GM10266 (cell line): ENCODE data around the gene FAR2.

Experiments used
- DNase-seq: peaks from one replicate; pipeline ENCODE4 v3.0.0; 2012; ENCODE audit errors: extremely low spot score
- TF ChIP-seq, protein P1 (sequence below): IDR thresholded peaks from 2 replicates; pipeline ENCODE4 v1.5.1; 2012; ENCODE audit warnings: mild to moderate bottlenecking, low read depth; ENCODE audit not compliant: control insufficient read depth, insufficient read depth; ENCODE audit errors: missing control alignments

The FAR2 gene

DNA sequence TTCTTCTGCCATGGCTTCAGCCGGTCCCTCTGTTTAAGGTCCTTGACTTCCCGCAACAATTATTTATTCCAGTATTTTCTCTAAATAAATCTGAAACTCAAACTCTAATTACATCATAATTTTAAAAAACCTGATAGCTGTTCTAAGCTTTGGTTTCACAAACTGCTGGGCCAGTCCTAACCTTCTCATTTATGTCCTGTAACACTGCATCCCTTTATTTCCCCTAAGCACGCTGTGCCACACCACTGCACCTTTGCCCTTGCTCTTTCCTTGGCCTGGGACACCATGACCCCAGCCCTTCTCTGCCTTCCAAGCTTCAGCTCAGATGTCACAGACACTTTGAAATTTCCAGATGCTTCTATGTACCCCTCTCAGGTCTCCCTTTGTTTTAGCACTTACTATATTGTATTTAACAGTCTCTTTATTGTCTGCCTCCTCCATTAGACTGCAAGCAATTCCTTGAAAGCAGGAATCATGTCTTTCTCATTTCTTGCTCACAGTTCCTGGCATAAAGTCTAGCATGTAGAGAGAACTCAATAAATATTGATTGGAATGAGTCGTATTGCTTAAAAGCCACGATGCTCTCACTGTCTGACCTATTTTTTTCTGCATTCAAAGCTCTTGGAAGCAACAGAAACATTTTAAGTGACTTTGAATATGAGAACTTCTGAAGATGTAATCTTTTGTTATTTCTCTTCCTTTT lies 120.8 kb downstream of the FAR2 start:
- TF ChIP-seq, protein P1, sequence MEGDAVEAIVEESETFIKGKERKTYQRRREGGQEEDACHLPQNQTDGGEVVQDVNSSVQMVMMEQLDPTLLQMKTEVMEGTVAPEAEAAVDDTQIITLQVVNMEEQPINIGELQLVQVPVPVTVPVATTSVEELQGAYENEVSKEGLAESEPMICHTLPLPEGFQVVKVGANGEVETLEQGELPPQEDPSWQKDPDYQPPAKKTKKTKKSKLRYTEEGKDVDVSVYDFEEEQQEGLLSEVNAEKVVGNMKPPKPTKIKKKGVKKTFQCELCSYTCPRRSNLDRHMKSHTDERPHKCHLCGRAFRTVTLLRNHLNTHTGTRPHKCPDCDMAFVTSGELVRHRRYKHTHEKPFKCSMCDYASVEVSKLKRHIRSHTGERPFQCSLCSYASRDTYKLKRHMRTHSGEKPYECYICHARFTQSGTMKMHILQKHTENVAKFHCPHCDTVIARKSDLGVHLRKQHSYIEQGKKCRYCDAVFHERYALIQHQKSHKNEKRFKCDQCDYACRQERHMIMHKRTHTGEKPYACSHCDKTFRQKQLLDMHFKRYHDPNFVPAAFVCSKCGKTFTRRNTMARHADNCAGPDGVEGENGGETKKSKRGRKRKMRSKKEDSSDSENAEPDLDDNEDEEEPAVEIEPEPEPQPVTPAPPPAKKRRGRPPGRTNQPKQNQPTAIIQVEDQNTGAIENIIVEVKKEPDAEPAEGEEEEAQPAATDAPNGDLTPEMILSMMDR = no peak

DNA sequence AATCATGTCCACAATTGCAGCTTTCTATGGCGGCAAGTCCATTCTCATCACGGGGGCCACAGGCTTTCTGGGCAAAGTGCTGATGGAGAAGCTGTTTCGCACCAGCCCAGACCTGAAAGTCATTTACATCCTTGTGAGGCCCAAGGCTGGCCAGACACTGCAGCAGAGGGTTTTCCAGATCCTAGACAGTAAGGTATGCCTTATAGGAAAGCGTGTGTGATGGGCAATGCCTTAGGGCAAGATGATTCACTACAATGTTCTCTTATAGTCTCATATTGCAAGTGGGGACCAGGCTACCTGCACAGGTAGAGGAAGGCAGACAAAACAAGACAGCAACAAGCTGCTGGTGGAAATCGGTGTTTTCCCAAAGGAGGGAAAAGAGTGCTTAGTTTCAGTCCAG lies 121.4 kb downstream of the FAR2 start:
- TF ChIP-seq, protein P1 = no peak
- no peak for DNase-seq

More for the DNA sequence above, 120.8 kb downstream of the FAR2 start:
- DNase-seq = no peak

DNA sequence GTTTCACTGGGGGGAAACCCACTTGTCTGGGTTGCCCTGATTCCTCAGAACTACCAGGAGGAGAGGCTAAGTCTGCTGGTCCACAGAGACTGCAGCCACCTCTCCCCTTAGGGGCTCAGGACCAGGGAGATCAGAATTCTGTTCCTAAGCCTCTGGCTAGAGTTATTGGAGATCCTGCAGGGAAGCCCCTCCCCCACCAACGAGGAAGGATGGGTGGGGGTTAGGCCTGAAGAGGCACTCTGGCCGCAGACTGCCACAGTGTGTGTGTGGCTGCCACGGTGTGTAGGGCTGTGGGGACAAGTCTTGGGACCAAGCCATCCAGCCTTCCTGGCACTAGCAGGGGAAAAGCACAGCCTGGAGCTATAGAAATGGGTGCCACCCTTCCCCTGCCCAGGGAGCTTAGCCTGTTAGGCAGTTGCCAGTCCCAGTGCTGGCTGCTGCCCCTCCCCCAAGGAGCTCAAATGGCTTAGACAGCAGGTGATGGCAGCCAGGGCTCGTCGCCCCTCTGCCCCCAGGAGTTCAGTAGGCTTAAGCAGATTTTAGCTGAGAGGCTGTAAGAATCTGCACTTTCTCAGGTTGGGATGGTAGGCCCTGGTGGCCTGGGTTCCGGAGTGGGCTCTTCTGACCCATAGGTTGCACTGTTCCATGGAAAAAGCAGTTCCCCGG lies 124.2 kb downstream of the FAR2 start:
- TF ChIP-seq, protein P1 = no peak

DNA sequence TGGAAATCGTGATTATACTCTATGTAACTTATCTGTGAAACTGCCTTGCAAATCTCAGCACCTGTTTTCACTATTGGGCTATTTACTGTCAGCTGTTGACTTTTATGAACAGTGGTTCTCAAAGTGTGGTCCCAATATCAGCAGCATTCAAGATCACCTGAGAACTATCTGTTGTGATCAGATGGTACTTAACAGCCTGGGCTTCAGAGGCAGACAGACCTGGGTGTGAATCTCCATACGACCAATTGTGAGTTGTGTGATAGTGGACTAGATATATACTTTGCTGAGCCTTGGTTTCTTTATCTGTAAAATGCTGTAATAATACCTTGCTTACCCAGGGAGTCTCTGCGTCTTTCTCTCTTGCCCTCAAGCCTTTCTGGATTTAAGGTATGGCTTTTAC lies 126.8 kb downstream of the FAR2 start:
- no peak for DNase-seq
- TF ChIP-seq, protein P1 = no peak

More for the DNA sequence above, 124.2 kb downstream of the FAR2 start:
- no peak for DNase-seq

DNA sequence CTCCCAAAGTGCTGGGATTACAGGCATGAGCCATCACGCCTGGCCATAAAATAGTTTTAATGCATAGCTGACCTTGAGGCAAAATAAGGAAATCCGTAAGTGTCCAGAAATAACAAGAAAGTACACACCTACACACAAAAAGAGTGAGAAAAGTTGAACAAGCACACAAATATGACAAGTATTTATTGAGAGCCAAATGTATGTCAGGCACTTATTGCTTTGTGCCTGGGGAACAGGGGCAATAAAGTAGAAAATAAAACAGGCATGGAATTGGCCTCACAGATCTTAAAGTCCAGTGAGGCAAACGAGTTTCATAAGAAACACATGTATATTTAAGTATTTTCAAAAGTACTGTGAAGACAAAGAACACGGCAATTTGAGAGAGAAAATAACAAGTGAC lies 128.2 kb downstream of the FAR2 start:
- DNase-seq = no peak
- TF ChIP-seq, protein P1 = no peak

DNA sequence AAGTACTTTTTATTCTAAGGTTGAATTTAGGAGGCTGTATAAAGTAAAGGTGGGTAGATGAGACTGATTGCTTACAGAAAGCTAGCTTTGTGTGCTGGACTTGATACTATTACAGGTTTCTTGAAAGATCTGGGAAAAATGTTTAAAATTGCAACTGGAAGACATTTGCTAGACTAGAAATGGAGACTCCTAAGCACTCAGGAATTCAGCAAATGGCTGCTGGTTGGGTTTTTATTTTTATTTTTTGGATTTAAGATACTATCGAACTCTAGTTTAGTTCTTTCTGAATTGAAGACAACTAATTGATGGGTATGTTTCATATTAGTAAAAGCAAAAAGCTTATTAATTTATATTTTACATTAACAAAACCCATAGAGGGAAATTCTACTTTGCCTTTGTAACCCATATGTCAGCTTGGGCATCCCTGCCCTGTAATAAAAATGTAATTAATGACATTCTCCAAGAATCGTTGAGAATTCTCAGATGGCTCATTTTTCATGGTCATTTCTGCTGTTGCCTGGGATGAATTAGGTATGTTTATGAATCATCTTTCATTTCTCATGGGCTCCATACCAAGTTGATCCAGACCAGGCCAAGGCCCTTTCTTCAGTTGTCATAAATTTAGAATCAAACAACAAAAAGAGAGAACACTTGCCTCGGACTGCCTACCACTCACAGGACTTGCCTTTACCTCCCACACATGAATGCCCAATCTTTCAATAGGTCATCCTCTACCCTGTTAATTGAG lies 129.8 kb downstream of the FAR2 start:
- no peak for DNase-seq
- TF ChIP-seq, protein P1 = no peak
